Activated CD8-positive, alpha-beta memory T cell treated with anti-CD3 and anti-CD28 coated beads, Interleukin-2, amount 50 U/mL, for 24 hours (primary cell): Measurements from ENCODE around the gene TNIK.

Source experiments
- DNase-seq: peaks from one replicate; pipeline ENCODE4 v3.0.0-alpha.2; 2020; ENCODE audit errors: extremely low read depth

TNIK gene

GRCh38 chr3:171459942-171460724, at the start of gene TNIK:
TNIK (minus strand) TSS chr3:171460405; CDS start chr3:171460063, 342 bp downstream.
- peak; percentile 87 for DNase-seq

GRCh38 chr3:171508676-171509075, 48.5 kb upstream of the TNIK start:
- no peak for DNase-seq

- DNase-seq, result no peak
Observed at GRCh38 chr3:171508206-171508605, 48.0 kb upstream of the TNIK start.

- DNase-seq, result no peak
Observed at GRCh38 chr3:171506743-171507319, 46.6 kb upstream of the TNIK start.

GRCh38 chr3:171505822-171506333, 45.7 kb upstream of the TNIK start:
- DNase-seq, result no peak

GRCh38 chr3:171504376-171504775, 44.2 kb upstream of the TNIK start:
- no peak for DNase-seq

- DNase-seq, result no peak
Observed at GRCh38 chr3:171503817-171504216, 43.6 kb upstream of the TNIK start.

- no peak for DNase-seq
Observed at GRCh38 chr3:171498921-171499320, 38.7 kb upstream of the TNIK start.

GRCh38 chr3:171497468-171497867, 37.3 kb upstream of the TNIK start:
- DNase-seq, result no peak

GRCh38 chr3:171495413-171495812, 35.2 kb upstream of the TNIK start:
- no peak for DNase-seq

- no peak for DNase-seq
Observed at GRCh38 chr3:171494457-171495109, 34.4 kb upstream of the TNIK start.

GRCh38 chr3:171491361-171491760, 31.2 kb upstream of the TNIK start:
- DNase-seq, result no peak

- DNase-seq, result no peak
Observed at GRCh38 chr3:171490901-171491300, 30.7 kb upstream of the TNIK start.

GRCh38 chr3:171489348-171489747, 29.1 kb upstream of the TNIK start:
- no peak for DNase-seq

- DNase-seq, result no peak
Observed at GRCh38 chr3:171488479-171488878, 28.3 kb upstream of the TNIK start.

GRCh38 chr3:171487382-171487781, 27.2 kb upstream of the TNIK start:
- DNase-seq, result no peak

- DNase-seq, result no peak
Observed at GRCh38 chr3:171485338-171485737, 25.1 kb upstream of the TNIK start.

- no peak for DNase-seq
Observed at GRCh38 chr3:171481011-171481410, 20.8 kb upstream of the TNIK start.

GRCh38 chr3:171480526-171480925, 20.3 kb upstream of the TNIK start:
- DNase-seq, result no peak

GRCh38 chr3:171476532-171477102, 16.4 kb upstream of the TNIK start:
- DNase-seq, result no peak

- no peak for DNase-seq
Observed at GRCh38 chr3:171472552-171472951, 12.3 kb upstream of the TNIK start.

GRCh38 chr3:171470714-171471227, 10.6 kb upstream of the TNIK start:
- DNase-seq, result no peak
